GM18502 (cell line): Measurements from ENCODE around the gene C10orf62.
"Not testable (repeated sequence)": the region's sequence is repeated elsewhere in the genome, so short reads cannot be mapped to it uniquely, and the experiment has no call there.

Source experiments
- ATAC-seq: cut with Tn5 transposase; IDR thresholded peaks from one replicate; pipeline ENCODE4 v1.9.1; 2021; ENCODE audit warnings: mild to moderate bottlenecking; ENCODE audit not compliant: unreplicated experiment, poor library complexity

The C10orf62 gene

GRCh38 chr10:97563337-97563736, 26.2 kb upstream of the C10orf62 start:
- ATAC-seq = no peak

GRCh38 chr10:97564776-97565175, 24.7 kb upstream of the C10orf62 start:
- no peak for ATAC-seq

- no peak for ATAC-seq
Observed at GRCh38 chr10:97566336-97566996, 23.1 kb upstream of the C10orf62 start.

GRCh38 chr10:97567891-97568290, 21.6 kb upstream of the C10orf62 start:
- ATAC-seq = no peak

GRCh38 chr10:97570146-97570788, 19.3 kb upstream of the C10orf62 start:
- ATAC-seq = no peak

GRCh38 chr10:97570789-97571471, 18.6 kb upstream of the C10orf62 start:
- no peak for ATAC-seq

GRCh38 chr10:97571622-97572021, 17.9 kb upstream of the C10orf62 start:
- no peak for ATAC-seq

- peak; percentile 68 for ATAC-seq
Observed at GRCh38 chr10:97572214-97572989, 17.1 kb upstream of the C10orf62 start, which contains the start of gene ANKRD2. Gene ANKRD2, plus strand, starts transcription at chr10:97572779. Its CDS starts 10 bp downstream, at chr10:97572789.

- no peak for ATAC-seq
Observed at GRCh38 chr10:97573021-97573420, 16.5 kb upstream of the C10orf62 start.

- ATAC-seq = no peak
Observed at GRCh38 chr10:97573672-97574071, 15.8 kb upstream of the C10orf62 start.

GRCh38 chr10:97574374-97575126, 15.0 kb upstream of the C10orf62 start:
- ATAC-seq = no peak

GRCh38 chr10:97575127-97575668, 14.3 kb upstream of the C10orf62 start:
- no peak for ATAC-seq

GRCh38 chr10:97576487-97576886, 13.0 kb upstream of the C10orf62 start:
- not testable (repeated sequence) for ATAC-seq

GRCh38 chr10:97577701-97578100, 11.8 kb upstream of the C10orf62 start:
- no peak for ATAC-seq

- ATAC-seq = no peak
Observed at GRCh38 chr10:97578171-97578844, 11.2 kb upstream of the C10orf62 start.

GRCh38 chr10:97580421-97581367, 8.8 kb upstream of the C10orf62 start:
- ATAC-seq = no peak

- ATAC-seq = no peak
Observed at GRCh38 chr10:97582169-97582568, 7.4 kb upstream of the C10orf62 start.

GRCh38 chr10:97583476-97583875, 6.0 kb upstream of the C10orf62 start:
- ATAC-seq = no peak
